SK-N-MC (cell line): Measurements from ENCODE around the gene TPD52L1.

ENCODE experiments used
- DNase-seq: peaks from one replicate; pipeline ENCODE4 v3.0.0-alpha.2; 2011; ENCODE audit warnings: low read depth, low spot score
- H3K27ac ChIP-seq: fragments of 200-600 bp; sonication (generic); 2 replicates; pipeline ENCODE4 v1.5.1; 2016; ENCODE audit warnings: mixed run types
- H3K36me3 ChIP-seq: fragments of 200-600 bp; sonication (generic); 2 replicates; pipeline ENCODE4 v1.6.1; 2017; ENCODE audit warnings: antibody characterized with exemption, low read length, mixed read lengths; ENCODE audit not compliant: insufficient read depth
- H3K4me3 ChIP-seq: fragments of 200-600 bp; sonication (generic); 2 replicates; pipeline ENCODE4 v1.5.1; 2016
- H3K9ac ChIP-seq: fragments of 200-600 bp; sonication (generic); 2 replicates; pipeline ENCODE4 v1.8.0; 2017; ENCODE audit warnings: mixed run types, mixed read lengths; ENCODE audit not compliant: insufficient read length
- H3K9me3 ChIP-seq: fragments of 200-600 bp; sonication (generic); 2 replicates; pipeline ENCODE4 v1.6.1; 2017; ENCODE audit warnings: low read depth, mild to moderate bottlenecking, antibody characterized with exemption, low read length, moderate library complexity, mixed read lengths
- EZH2 ChIP-seq: fragments of 200-600 bp; sonication (generic); IDR thresholded peaks from one replicate; pipeline ENCODE4 v1.6.1; 2017; ENCODE audit warnings: antibody characterized with exemption
- FOXP2 ChIP-seq: optimal IDR thresholded peaks from 2 replicates; pipeline ENCODE3; 2011; ENCODE audit warnings: mild to moderate bottlenecking, moderate library complexity; ENCODE audit not compliant: insufficient read depth; ENCODE audit errors: extremely low read length, control extremely low read depth
- POLR2AphosphoS5 ChIP-seq: IDR thresholded peaks from 2 replicates; pipeline ENCODE4 v1.6.1; 2012; ENCODE audit warnings: mild to moderate bottlenecking, low read depth, low read length, borderline replicate concordance

TPD52L1 gene

GRCh38 chr6:125153391-125154117, at the start of gene TPD52L1:
Gene TPD52L1, plus strand, starts transcription at chr6:125153773. Its CDS starts 179 bp downstream, at chr6:125153952.
- no peak within 1 kb of the TSS for H3K27ac ChIP-seq
- H3K9ac ChIP-seq: no peak within 1 kb of the TSS
- no peak for DNase-seq
- H3K4me3 ChIP-seq: peak within 1 kb of the TSS; percentile 73
- TF ChIP-seq FOXP2 (no peak), EZH2 (no peak), POLR2AphosphoS5 (no peak)
- no peaks in the 10 kb centered on the region for H3K9me3 ChIP-seq
- H3K36me3 ChIP-seq: no peaks in the 10 kb centered on the region

- H3K36me3 ChIP-seq: no peaks in the 10 kb centered on the region
- peak overlapping the region; percentile 57 for H3K9ac ChIP-seq
- DNase-seq: peak; percentile 34
- TF ChIP-seq POLR2AphosphoS5 (no peak), EZH2 (no peak), FOXP2 (no peak)
- peak overlapping the region; percentile 92 for H3K27ac ChIP-seq
- H3K9me3 ChIP-seq: no peaks in the 10 kb centered on the region
- H3K4me3 ChIP-seq: peak overlapping the region; percentile 60
These were observed 49.1 kb upstream of the TPD52L1 start for GRCh38 chr6:125104425-125104824.

GRCh38 chr6:125107048-125107447, 46.5 kb upstream of the TPD52L1 start:
- DNase-seq: no peak
- no peak overlapping the region for H3K4me3 ChIP-seq
- no peak for TF ChIP-seq EZH2
- TF ChIP-seq FOXP2: no peak
- no peak for TF ChIP-seq POLR2AphosphoS5
- H3K9ac ChIP-seq: no peak overlapping the region
- peaks cover 3% of the 10 kb centered on the region; the same call in 1 of the 2 replicates for H3K9me3 ChIP-seq
- no peak overlapping the region for H3K27ac ChIP-seq
- no peaks in the 10 kb centered on the region for H3K36me3 ChIP-seq

- no peak for DNase-seq
- no peak overlapping the region for H3K4me3 ChIP-seq
- no peak for TF ChIP-seq FOXP2
- TF ChIP-seq POLR2AphosphoS5: no peak
- TF ChIP-seq EZH2: no peak
- peaks cover 3% of the 10 kb centered on the region; the same call in 1 of the 2 replicates for H3K9me3 ChIP-seq
- no peaks in the 10 kb centered on the region for H3K36me3 ChIP-seq
- no peak overlapping the region for H3K27ac ChIP-seq
- H3K9ac ChIP-seq: no peak overlapping the region
These were observed 45.7 kb upstream of the TPD52L1 start for GRCh38 chr6:125107896-125108295.

- no peaks in the 10 kb centered on the region for H3K36me3 ChIP-seq
- H3K27ac ChIP-seq: no peak overlapping the region
- TF ChIP-seq FOXP2 (no peak), POLR2AphosphoS5 (no peak), EZH2 (no peak)
- no peak overlapping the region for H3K9ac ChIP-seq
- H3K4me3 ChIP-seq: no peak overlapping the region
- DNase-seq: no peak
- peaks cover 3% of the 10 kb centered on the region; the same call in 1 of the 2 replicates for H3K9me3 ChIP-seq
These were observed 43.5 kb upstream of the TPD52L1 start for GRCh38 chr6:125110056-125110455.

GRCh38 chr6:125111219-125111983, 42.2 kb upstream of the TPD52L1 start:
- TF ChIP-seq FOXP2 (no peak), EZH2 (no peak)
- Histone ChIP-seq H3K27ac (no peak overlapping the region), H3K9ac (no peak overlapping the region), H3K36me3 (no peaks in the 10 kb centered on the region), H3K4me3 (no peak overlapping the region), H3K9me3 (peaks cover 3% of the 10 kb centered on the region; the same call in 1 of the 2 replicates)
- no peak for DNase-seq

- peaks cover 3% of the 10 kb centered on the region; the same call in 1 of the 2 replicates for H3K9me3 ChIP-seq
- no peak for DNase-seq
- H3K36me3 ChIP-seq: no peaks in the 10 kb centered on the region
- TF ChIP-seq POLR2AphosphoS5: no peak
- TF ChIP-seq FOXP2: no peak
- no peak for TF ChIP-seq EZH2
- no peak overlapping the region for H3K4me3 ChIP-seq
- no peak overlapping the region for H3K9ac ChIP-seq
- no peak overlapping the region for H3K27ac ChIP-seq
These were observed 40.6 kb upstream of the TPD52L1 start for GRCh38 chr6:125112934-125113333.

GRCh38 chr6:125114248-125114858, 39.2 kb upstream of the TPD52L1 start:
- no peak overlapping the region for H3K4me3 ChIP-seq
- no peak overlapping the region for H3K9ac ChIP-seq
- no peak for TF ChIP-seq POLR2AphosphoS5
- no peak for TF ChIP-seq FOXP2
- no peak for TF ChIP-seq EZH2
- H3K36me3 ChIP-seq: no peaks in the 10 kb centered on the region
- no peak overlapping the region for H3K27ac ChIP-seq
- peak; percentile 35 for DNase-seq
- H3K9me3 ChIP-seq: peaks cover 3% of the 10 kb centered on the region; the same call in 1 of the 2 replicates
